HG02973 (cell line): ENCODE data around the gene ARID4A.
"Not testable (repeated sequence)": the region's sequence is repeated elsewhere in the genome, so short reads cannot be mapped to it uniquely, and the experiment has no call there.

Experiments used
- ATAC-seq: cut with Tn5 transposase; IDR thresholded peaks from one replicate; pipeline ENCODE4 v1.9.1; 2021; ENCODE audit warnings: moderate library complexity; ENCODE audit not compliant: unreplicated experiment

The ARID4A gene

DNA sequence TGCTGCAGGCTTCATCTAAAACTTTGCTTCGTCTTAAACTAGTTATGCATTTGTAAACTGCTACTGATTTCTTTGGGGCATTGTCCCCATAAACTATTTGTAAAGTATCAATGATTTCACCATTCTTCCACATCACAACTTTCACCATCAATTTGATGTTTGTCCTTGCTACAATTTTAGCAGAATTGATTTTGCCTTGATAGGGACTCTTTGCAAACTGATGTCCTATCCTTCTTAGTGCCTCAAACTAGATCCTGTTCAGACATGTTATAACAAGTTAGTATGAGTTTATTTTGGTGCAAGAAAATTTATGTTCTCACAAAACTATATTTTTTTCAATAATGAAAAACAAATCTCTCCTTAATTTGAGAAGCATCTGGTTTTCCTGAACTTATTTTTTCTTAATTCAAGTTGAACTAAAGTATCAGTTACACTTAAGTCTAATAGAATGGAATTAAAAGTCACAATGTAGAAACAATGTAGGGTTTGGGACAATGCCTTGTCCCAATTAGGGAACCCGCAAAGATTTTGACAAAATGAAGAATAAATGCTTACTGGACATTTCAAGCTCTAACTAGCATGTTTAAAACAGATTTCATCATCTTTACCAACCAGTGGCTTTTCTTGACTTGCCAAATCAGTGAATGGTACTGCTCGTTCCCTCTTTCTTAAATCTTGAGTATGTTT lies 10.1 kb upstream of the ARID4A start:
- ATAC-seq = no peak

DNA sequence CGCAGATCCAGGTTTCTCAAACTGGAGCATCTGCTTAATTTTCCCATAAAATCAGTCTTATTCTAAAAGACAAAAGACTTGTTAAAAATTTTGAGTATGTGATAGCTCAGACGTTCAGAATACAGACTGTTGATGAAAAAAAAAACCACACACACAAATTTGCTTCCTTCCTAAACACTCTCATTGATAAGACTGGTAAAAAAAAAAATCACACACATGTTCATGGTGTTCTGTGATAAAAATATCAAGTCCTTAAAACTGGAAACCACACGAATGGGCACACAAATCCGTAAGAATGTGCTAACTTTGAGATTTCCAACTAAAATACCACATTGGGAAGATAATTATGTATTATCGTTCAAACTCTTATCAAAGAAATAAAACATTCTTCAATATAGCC lies 6.7 kb upstream of the ARID4A start:
- no peak for ATAC-seq

DNA sequence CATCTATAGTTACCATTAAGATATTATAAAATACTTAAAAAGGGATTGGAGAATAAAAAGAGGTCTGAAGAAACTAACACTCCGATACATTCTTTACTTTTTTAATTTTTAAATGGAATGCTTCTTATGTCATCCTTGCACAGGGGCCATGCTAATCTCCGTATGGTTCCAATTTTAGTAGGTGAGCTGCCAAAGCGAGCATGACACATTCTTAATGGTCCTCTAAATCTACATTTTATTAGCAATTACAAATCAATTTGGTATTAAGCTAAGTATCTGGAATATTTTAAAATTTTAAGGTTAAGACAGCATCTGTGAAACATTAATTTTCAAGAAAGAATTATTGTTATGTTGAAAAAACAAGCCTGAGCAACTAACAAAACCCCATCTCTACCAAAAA lies 6.2 kb upstream of the ARID4A start:
- ATAC-seq = no peak

DNA sequence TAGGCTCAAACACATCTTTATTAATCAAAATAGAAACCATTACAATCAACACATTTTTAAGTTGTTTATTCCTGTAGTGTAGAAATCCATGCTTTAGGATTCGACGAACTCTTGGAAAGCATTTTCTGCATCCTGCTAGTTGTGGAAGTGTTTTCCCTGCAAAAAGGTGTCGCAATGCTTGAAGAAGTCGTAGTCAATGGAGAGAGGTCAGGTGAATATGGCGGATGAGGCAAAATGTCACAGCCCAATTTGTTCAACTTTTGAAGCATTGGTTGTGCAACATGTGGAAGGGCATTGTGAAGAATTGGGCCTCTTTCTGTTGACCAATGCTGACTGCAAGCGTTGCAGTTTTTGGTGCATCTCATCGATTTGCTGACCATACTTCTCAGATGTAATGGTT lies 4.2 kb upstream of the ARID4A start:
- no peak for ATAC-seq

DNA sequence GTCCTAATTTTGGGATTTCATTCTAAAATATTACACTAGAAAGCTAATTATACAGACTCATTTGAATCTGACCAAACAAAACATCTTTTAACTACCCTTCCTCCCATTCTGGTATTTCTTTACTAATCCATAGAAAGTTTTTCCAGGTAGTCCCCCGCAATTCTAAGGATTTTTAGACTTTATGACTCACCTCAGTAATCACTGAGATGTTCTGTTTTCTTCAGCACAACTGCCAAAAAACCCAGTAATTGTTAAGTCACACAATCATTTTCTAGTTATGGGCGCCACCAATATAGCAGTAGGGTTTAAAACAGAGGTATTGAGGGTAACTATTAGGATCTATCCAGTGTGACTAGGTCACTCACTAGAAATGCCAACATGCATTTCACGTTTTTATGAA lies 1.6 kb upstream of the ARID4A start:
- no peak for ATAC-seq

DNA sequence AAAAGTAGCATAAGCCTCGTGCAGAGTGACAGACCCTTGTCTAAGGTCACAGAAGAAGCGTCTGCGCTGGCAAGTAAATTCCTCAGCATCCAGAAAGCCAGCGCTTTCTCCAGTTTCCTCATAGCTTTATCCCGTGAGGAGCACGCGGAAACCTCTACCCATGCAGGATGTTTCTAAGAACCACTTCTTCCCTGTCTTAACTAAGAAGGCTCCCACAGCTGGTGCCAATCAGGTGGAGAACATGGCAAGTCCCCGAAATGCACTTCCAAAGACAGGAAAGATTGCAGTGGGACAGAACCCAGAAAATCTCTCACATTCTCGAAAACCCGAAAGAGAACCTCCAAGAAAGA lies 968 bp upstream of the ARID4A start:
- ATAC-seq = peak; percentile 1

DNA sequence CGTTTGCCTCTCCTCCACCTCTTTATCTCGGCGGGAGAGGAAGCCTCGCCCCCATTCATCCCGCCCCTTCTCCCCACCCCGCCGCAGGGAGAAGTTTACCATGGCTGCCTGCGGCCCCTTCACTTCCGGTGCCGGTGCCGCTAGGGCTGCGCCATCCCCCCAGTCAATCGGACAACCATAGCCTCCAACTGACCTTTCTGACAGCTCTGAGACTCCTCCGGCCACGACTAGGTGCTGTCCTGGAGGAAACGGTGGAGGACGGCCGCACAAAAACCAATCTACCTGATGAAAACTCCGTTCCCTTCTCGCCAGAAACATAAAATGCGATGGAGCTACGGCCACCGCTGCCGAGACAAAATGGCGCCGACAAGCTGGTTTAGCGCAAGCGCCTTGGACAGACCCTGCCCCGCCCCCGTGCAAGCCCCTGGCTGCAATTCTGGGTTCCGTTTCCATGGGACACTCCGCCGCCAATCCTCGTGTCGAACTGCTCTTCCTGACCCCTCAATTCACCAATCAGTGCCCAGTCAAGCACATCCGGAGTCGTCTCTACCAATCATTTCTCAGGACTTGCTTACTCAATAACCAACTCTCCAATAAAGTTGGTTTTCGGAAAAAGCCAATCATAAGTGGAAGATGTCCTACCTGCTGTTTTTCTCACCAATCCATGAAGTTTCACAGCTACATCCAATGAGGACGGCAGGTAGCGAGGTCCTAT lies 436 bp upstream of the ARID4A start:
- ATAC-seq = peak; percentile 78

DNA sequence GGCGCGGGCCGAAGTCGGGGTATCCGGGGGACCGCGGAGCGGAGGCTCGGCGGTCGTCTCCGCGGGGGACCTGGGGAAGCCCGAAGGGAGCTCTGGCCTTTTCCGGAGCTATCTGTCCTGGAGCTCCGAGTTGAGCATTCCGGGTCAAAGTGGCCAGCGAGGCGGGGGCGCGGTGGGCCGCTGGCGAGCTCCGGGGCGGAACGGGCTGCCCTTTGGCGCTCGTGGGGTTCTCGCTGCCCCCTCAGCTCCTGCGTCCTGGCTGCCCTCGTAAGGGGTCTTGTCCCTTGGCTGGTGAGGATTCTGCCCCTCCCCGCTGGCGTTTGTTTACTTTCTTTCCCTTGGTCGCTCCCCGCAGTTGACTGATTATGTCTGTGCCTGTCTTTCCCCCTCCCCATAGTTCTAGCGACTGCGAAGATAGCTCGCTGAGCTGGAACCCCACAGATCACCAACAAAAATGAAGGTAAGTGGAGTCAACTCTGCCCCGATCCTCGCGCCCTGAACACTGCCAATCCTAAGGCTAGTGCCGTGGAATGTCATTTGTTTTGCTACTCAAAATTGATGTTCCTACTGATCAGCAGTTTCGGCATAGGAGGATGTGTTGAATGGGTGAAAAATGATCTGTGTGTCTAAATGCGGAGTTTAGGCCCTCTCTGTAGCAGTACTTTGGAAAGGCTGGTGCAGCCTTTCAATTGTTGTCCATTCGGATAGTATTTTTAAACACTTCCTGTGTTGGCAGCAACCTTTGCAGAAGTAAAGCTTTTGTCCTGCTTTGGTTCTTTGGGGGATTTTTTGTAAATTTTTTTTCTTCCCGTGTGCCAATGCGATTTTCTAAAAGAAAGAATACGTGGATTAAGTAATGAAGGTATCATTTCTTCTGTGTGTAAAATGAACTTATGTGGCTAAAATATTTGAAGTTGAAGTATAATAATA lies 1.3 kb downstream of the ARID4A start:
- ATAC-seq = no peak

DNA sequence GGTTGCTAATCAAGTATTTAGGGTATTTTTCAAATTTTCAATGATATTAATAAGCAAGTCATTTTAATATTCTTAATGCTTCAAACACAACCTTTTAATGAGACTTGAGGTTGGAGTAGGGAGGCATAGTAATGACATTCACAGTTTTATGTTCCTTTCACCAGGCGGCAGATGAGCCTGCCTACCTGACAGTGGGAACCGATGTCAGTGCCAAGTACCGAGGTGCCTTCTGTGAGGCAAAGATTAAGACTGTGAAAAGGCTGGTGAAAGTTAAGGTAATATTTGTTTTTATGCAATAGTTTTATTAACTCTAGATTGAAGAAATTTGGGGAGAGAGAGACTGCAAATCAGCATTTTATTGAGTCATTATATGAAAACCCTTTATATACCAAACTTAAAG lies 3.1 kb downstream of the ARID4A start:
- ATAC-seq = no peak

DNA sequence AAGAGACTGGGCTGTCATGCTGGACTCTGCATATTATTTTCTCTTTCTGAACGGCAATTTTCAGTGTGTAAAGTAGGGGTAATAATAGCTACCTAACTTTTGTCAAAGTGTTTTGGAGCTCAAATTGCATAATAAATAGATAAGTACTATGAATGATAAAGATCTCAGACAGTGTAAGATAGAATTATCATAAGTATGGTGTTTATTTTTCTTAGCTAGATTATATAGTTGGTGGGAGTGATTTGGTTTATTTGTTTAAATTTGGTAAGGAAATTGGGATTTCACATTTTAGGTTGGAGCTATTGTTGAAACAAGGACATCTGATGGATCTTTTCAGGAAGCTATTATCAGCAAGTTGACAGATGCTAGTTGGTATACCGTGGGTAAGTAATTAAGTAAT lies 7.4 kb downstream of the ARID4A start:
- ATAC-seq = no peak

DNA sequence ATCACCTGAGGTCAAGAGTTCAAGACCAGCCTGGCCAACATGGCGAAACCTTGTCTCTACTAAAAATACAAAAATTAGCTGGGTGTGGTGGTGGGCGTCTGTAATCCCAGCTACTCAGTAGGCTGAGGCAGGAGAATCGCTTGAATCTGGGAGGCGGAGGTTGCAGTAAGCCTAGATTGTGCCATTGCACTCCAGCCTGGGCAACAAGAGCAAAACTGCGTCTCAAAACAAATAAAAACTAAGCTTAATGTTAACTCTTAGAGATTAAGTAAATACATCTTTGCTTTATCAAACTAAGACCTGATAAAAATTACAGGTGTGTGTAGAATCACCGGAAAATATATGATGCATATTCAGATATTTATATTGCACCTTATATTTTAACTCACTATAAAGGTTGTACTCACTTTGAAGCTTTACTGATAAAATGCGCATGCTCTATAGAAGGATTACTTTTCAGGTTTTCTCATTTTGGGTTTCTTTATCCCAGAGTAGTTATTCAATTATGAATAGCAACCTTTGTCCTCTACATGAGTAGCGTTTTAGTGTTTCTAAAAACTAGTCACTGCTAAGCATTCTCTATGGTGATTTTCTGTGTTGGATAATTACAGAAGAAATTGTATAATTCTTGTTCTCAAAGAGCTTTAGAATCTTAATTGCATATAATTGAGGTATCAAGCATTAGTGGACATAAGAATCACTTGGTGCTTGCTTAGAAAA lies 9.4 kb downstream of the ARID4A start:
- no peak for ATAC-seq

DNA sequence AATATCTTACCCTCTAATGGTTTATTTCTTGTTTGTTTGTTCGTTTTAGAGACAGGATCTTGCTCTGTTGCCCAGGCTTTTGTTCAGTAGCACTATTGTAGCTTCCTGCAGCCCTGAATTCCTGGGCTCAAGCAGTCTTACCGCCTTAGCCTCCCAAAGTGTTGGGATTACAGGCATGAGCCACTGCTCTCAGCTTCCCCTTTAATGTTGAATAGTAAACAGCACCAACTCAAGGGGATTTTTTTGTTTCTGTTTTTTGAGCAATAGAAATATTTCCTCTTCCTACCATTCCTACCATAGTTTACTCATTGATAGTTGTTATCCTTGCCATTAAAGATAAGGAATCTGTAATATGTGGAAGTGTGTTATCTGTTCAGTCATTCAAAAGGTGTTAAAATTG lies 10.7 kb downstream of the ARID4A start:
- no peak for ATAC-seq

DNA sequence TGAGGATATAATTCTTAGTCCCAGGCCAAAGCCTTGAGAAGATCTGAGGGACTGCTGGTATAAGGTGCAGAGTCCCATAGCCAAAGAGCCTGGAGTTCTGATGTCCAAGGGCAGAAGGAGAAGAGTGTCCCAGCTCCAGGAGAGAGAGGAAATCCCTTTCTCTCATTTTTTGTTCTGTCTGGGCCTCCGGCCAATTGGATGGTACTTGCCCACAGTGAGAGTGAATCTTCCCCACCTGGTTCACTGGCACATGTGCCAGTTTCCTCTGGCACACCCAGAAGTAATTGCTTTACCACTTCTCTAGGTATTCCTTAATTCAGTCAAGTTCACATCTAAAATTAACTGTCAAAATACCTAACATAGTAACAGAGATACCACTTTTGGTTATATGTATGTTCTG lies 15.3 kb downstream of the ARID4A start:
- no peak for ATAC-seq

DNA sequence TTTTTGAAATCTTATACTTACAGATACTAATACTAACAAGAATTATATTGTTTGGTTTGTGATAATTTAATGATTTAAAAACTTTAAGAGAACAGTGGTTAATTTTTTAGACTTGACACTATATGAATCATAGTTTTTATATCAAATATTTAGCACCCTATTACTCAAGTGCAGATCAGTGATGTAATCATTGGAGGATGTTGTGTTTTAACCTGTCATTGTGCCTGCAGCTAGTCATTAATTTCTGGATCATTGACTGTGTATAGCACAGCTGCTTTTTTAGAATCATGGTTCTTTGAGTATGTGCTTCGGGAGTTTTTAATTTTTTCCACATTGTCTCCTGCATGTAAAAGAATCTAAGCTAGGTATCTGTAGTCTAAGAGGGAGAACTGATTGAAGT lies 17.3 kb downstream of the ARID4A start:
- no peak for ATAC-seq

DNA sequence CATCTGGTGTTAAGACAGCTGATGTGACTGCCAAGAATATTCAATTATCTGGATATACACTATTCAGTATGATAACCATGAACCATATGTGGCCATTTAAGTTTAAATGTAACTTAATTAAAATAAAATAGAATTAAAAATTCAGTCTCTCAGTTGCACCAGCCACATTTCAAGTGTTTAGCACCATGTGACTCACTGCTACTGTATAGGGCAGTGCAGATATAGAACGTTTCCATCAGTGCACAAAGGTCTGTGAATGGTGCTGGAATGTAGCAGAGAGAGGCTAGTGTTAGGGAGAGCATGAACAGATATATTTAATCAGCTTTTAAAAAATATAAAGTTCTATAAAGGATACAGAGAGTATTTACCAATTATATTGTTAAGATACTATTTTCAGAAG lies 28.7 kb downstream of the ARID4A start:
- no peak for ATAC-seq

DNA sequence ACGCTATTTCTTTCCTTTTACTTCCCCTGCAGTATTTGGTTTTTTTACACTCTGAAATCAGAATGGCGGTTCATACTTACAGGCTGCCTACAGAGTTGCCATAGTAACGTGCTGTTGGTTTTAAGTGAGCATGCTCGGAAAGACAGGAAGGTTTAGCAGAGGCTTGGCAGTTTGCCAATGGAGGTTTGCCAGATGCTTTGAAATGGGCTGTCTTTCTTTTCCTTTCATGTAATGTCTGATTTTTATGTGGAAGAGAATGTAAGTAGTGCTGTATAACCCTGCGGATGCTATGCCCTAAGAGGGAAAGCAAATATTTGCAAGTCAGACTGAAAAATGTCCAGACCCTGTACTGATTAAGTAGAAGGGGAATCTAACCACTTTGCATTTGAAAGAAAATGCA lies 32.8 kb downstream of the ARID4A start:
- peak; percentile 92 for ATAC-seq

DNA sequence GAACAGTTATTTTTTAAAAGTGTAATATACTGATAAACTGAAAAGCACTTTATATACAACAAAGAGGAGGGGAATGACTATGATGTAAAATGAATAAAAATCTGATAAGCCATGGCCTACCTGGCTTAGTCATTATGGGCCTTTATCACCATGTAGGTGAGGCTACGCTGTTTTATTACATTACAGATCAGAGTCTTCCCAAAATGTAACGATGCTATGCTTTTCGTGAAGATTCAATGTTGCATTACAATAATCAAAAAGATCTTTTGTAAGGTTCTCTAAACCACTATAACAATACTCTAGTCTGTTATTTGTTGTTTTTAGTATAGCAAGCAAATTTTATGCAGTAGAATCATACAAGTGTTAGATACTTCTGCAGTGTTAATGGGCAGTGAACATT lies 34.2 kb downstream of the ARID4A start:
- no peak for ATAC-seq

DNA sequence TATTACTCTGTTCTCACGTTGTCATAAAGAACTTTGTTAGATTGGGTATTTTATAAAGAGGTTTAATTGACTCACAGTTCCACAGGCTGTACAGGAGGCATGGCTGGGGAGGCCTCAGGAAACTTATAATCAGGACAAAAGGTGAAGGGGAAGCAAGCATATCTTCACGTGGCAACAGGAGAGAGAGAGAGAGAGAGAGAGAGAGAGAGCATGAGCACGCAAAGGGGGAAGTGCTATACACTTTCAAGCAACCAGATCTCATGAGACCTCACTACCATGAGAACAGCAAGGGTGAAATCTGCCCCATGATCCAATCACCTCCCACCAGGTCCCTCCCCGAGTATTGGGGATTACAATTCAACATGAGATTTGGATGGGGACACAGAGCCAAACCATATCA lies 41.3 kb downstream of the ARID4A start:
- ATAC-seq = not testable (repeated sequence)

DNA sequence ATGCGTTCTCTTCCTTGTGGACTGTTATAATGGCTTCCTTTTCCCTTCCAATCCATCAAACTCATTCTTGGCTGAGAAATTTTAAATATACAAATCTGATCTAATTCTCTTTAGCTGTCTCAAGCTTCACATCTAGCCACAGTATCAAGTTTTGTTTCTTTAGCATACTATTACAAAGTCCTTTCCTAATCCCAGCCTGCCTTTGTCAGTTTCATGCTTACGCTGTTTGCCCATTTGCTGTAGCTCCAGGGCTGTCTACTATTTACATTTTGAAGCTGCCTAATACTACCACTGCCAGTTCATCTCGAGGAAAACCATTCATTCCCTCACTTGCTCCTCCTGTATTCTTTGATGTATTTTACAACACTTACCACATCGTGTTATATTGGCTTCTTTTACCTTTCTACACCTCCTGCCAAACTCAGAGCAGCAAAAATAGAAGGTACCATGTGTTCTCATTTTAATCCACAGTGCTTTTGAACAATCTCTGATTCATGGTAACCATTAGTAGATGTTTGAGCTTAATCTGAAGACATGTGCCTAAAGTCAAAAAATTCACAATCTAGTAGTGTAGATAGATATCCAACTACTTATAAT lies 42.9 kb downstream of the ARID4A start:
- ATAC-seq = no peak

DNA sequence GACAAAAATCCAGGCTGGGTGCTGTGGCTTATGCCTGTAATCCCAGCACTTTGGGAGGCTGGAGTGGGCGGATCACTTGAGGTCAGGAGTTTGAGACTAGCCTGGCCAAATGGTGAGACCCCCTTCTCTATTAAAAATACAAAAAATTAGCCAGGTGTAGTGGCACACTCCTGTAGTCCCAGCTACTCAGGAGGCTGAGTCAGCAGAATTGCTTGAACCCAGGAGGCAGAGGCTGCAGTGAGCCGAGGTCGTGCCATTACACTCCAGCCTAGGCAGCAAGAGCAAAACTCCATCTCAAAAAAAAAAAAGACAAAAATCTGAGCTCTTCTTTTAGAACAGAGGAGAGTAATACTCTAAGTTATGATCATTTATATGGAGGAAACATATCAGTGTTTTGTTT lies 45.2 kb downstream of the ARID4A start:
- ATAC-seq = not testable (repeated sequence)
